ENCODE data around the gene PYHIN1. TPM values are rescaled to one million over a fixed set of nuclear protein-coding genes. Genes with fewer than 3 reads are reported as not detected.

Gene PYHIN1
- total and polyA plus RNA-seq, 9 donors = 0.06 to 0.32 (median 0.18) TPM; not detected in 1

DNA sequence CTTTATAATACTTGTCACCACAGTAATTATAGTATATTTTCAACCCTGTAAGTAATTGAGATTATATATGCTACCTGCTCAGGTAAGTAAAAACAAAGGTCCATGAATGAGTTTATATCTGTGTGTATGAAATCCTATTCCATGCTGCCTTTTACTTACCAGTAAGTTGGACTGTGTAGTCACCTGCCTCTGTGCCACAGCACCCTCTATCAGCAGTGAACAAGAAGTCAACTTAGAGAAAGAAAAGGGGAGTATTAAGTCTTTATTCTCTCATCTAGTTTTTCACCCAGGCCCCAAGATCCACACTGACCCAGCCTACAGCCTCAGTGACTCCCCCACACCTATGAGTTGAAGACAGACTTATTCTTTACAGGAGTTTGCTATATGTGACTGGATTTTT lies 41.5 kb downstream of the PYHIN1 start:
- Histone ChIP-seq H3K4me3 (ENCODE audit: low read length) (no peak overlapping the region), H3K27me3 (ENCODE audit: control insufficient read depth, insufficient read depth, low read length) (no peaks in the 10 kb centered on the region), H3K9me3 (replicated peaks; ENCODE audit: control insufficient read depth, low read depth, low read length) (no peaks in the 10 kb centered on the region), H3K27ac (ENCODE audit: low read length) (no peak overlapping the region), H3K36me3 (ENCODE audit: control insufficient read depth, insufficient read depth, low read length) (no peaks in the 10 kb centered on the region), H3K4me1 (ENCODE audit: control insufficient read depth, insufficient read depth, low read length) (no peaks in the 10 kb centered on the region)
- no peak for DNase-seq

DNA sequence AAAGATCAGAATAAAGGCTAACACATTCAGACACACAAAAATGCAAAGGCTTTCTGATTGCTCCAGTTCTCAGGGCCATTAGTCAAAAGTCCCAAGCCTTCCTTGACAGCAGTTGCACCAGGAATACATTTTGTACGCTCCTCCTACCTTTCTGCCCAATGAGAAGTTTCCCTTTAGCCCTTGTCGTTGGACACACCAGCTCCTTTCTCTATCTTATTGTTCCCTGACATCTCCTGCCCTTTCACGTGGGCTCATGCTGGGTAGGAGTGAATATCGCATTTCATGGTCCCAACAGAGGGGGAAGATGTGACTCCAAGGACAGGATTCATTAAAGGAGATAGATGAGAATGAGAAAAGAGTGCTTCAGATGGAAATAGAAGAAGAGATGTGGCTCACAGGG lies 44.9 kb downstream of the PYHIN1 start:
- H3K4me1 ChIP-seq (ENCODE audit: control insufficient read depth, insufficient read depth, low read length) = no peaks in the 10 kb centered on the region
- H3K27me3 ChIP-seq (ENCODE audit: control insufficient read depth, insufficient read depth, low read length) = no peaks in the 10 kb centered on the region
- no peak for DNase-seq
- no peaks in the 10 kb centered on the region for H3K9me3 ChIP-seq (replicated peaks; ENCODE audit: control insufficient read depth, low read depth, low read length)
- H3K4me3 ChIP-seq (ENCODE audit: low read length) = no peak overlapping the region
- H3K27ac ChIP-seq (ENCODE audit: low read length) = no peak overlapping the region
- H3K36me3 ChIP-seq (ENCODE audit: control insufficient read depth, insufficient read depth, low read length) = no peaks in the 10 kb centered on the region
- 86% methylated on average over 1 of the region's 4 CpGs for WGBS (ENCODE audit: insufficient coverage)

DNA sequence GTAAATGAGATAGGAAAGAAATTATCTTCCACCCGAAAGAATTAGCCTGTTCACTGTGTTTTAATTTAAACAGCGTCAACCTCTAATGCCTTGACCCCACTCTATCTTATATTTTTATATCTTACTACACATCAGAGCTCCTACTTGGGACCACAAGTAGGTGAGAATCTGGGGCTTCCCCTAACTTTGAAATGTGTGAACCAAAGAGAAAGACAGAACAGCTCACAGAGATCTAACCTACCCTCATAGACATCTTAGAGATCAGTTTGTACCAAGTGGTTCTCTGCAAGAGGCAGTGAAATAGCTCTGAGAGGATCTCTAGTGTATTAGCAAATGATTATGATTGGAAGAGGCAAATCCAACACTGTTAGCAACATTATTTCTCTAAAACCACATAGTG lies 47.4 kb downstream of the PYHIN1 start:
- H3K4me1 ChIP-seq (ENCODE audit: control insufficient read depth, insufficient read depth, low read length) = no peaks in the 10 kb centered on the region
- no CpG with 5 or more reads among the region's 2 CpGs for WGBS (ENCODE audit: insufficient coverage)
- H3K4me3 ChIP-seq (ENCODE audit: low read length) = no peak overlapping the region
- no peak overlapping the region for H3K27ac ChIP-seq (ENCODE audit: low read length)
- DNase-seq = no peak
- H3K9me3 ChIP-seq (replicated peaks; ENCODE audit: control insufficient read depth, low read depth, low read length) = no peaks in the 10 kb centered on the region
- no peaks in the 10 kb centered on the region for H3K27me3 ChIP-seq (ENCODE audit: control insufficient read depth, insufficient read depth, low read length)
- no peaks in the 10 kb centered on the region for H3K36me3 ChIP-seq (ENCODE audit: control insufficient read depth, insufficient read depth, low read length)

- no peaks in the 10 kb centered on the region for H3K36me3 ChIP-seq (ENCODE audit: control insufficient read depth, insufficient read depth, low read length)
- H3K4me1 ChIP-seq (ENCODE audit: control insufficient read depth, insufficient read depth, low read length) = no peaks in the 10 kb centered on the region
- no peak overlapping the region for H3K4me3 ChIP-seq (ENCODE audit: low read length)
- H3K9me3 ChIP-seq (replicated peaks; ENCODE audit: control insufficient read depth, low read depth, low read length) = no peaks in the 10 kb centered on the region
- WGBS (ENCODE audit: insufficient coverage) = no CpG with 5 or more reads among the region's 1 CpG
- DNase-seq = no peak
- H3K27ac ChIP-seq (ENCODE audit: low read length) = no peak overlapping the region
- no peaks in the 10 kb centered on the region for H3K27me3 ChIP-seq (ENCODE audit: control insufficient read depth, insufficient read depth, low read length)
Measured at GRCh38 chr1:158979229-158979628, 47.9 kb downstream of the PYHIN1 start.

GRCh38 chr1:158983235-158983634 lies 51.9 kb downstream of the PYHIN1 start:
- no peaks in the 10 kb centered on the region for H3K9me3 ChIP-seq (replicated peaks; ENCODE audit: control insufficient read depth, low read depth, low read length)
- no peak overlapping the region for H3K27ac ChIP-seq (ENCODE audit: low read length)
- WGBS (ENCODE audit: insufficient coverage) = no CpG with 5 or more reads among the region's 2 CpGs
- no peaks in the 10 kb centered on the region for H3K27me3 ChIP-seq (ENCODE audit: control insufficient read depth, insufficient read depth, low read length)
- DNase-seq = no peak
- no peaks in the 10 kb centered on the region for H3K4me1 ChIP-seq (ENCODE audit: control insufficient read depth, insufficient read depth, low read length)
- no peaks in the 10 kb centered on the region for H3K36me3 ChIP-seq (ENCODE audit: control insufficient read depth, insufficient read depth, low read length)
- no peak overlapping the region for H3K4me3 ChIP-seq (ENCODE audit: low read length)

DNA sequence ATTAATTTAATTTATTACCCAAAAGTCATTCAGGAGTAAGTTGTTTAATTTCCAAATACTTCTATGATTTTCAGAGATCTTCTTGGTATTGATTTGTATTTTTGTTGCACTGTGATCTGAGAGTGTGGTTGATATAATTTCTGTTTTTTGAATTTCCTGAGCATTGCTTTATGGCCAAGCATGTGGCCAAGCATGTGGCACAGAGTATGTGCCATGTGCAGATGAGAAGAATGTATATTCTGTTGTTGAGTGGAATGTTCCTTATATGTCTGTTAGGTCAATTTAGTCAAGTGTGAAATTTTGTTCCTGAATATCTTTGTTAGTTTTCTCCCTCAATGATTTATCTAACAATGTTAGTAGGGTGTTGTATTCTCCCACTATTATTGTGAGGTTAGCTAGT lies 53.0 kb downstream of the PYHIN1 start:
- no peak for DNase-seq
- Histone ChIP-seq H3K36me3 (ENCODE audit: control insufficient read depth, insufficient read depth, low read length) (no peaks in the 10 kb centered on the region), H3K9me3 (replicated peaks; ENCODE audit: control insufficient read depth, low read depth, low read length) (no peaks in the 10 kb centered on the region), H3K27me3 (ENCODE audit: control insufficient read depth, insufficient read depth, low read length) (no peaks in the 10 kb centered on the region), H3K27ac (ENCODE audit: low read length) (no peak overlapping the region), H3K4me3 (ENCODE audit: low read length) (no peak overlapping the region), H3K4me1 (ENCODE audit: control insufficient read depth, insufficient read depth, low read length) (no peaks in the 10 kb centered on the region)

DNA sequence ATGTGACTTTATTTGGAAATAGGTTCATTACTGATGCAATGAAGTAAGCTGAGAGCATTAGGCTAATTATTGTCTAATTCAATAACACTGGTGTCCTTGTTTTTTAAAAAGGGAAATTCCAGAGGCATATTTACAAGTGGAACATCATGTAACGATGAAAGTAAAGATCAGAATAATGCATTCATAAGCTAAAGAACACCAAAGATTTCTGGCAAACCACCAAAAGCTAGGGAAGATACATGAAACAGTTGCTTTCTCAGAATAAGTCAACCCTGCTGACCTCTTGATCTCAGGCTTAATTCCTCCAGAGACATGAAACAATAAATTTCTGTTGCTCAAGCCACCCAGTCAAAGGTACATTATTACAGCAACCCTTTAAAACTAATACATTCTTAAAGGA lies 58.1 kb downstream of the PYHIN1 start:
- no CpG with 5 or more reads among the region's 1 CpG for WGBS (ENCODE audit: insufficient coverage)

GRCh38 chr1:158992787-158993312 lies 61.5 kb downstream of the PYHIN1 start:
- WGBS (ENCODE audit: insufficient coverage) = no CpG with 5 or more reads among the region's 4 CpGs
- Histone ChIP-seq H3K27me3 (ENCODE audit: control insufficient read depth, insufficient read depth, low read length) (no peaks in the 10 kb centered on the region), H3K36me3 (ENCODE audit: control insufficient read depth, insufficient read depth, low read length) (no peaks in the 10 kb centered on the region)

More for the DNA sequence above, 58.1 kb downstream of the PYHIN1 start:
- H3K27me3 ChIP-seq (ENCODE audit: control insufficient read depth, insufficient read depth, low read length) = no peaks in the 10 kb centered on the region
- H3K4me1 ChIP-seq (ENCODE audit: control insufficient read depth, insufficient read depth, low read length) = no peaks in the 10 kb centered on the region
- H3K9me3 ChIP-seq (replicated peaks; ENCODE audit: control insufficient read depth, low read depth, low read length) = no peaks in the 10 kb centered on the region
- DNase-seq = no peak
- no peak overlapping the region for H3K4me3 ChIP-seq (ENCODE audit: low read length)
- no peaks in the 10 kb centered on the region for H3K36me3 ChIP-seq (ENCODE audit: control insufficient read depth, insufficient read depth, low read length)
- no peak overlapping the region for H3K27ac ChIP-seq (ENCODE audit: low read length)

GRCh38 chr1:158996998-158997397 lies 65.6 kb downstream of the PYHIN1 start:
- no peaks in the 10 kb centered on the region for H3K9me3 ChIP-seq (replicated peaks; ENCODE audit: control insufficient read depth, low read depth, low read length)
- DNase-seq = no peak
- H3K4me1 ChIP-seq (ENCODE audit: control insufficient read depth, insufficient read depth, low read length) = peaks cover 3% of the 10 kb centered on the region
- H3K27me3 ChIP-seq (ENCODE audit: control insufficient read depth, insufficient read depth, low read length) = no peaks in the 10 kb centered on the region
- H3K36me3 ChIP-seq (ENCODE audit: control insufficient read depth, insufficient read depth, low read length) = no peaks in the 10 kb centered on the region
- H3K27ac ChIP-seq (ENCODE audit: low read length) = no peak overlapping the region
- H3K4me3 ChIP-seq (ENCODE audit: low read length) = no peak overlapping the region
- no CpG with 5 or more reads among the region's 5 CpGs for WGBS (ENCODE audit: insufficient coverage)

More at GRCh38 chr1:158992787-158993312, 61.5 kb downstream of the PYHIN1 start:
- H3K4me3 ChIP-seq (ENCODE audit: low read length) = no peak overlapping the region
- H3K4me1 ChIP-seq (ENCODE audit: control insufficient read depth, insufficient read depth, low read length) = no peaks in the 10 kb centered on the region
- DNase-seq = no peak
- no peak overlapping the region for H3K27ac ChIP-seq (ENCODE audit: low read length)
- H3K9me3 ChIP-seq (replicated peaks; ENCODE audit: control insufficient read depth, low read depth, low read length) = no peaks in the 10 kb centered on the region

DNA sequence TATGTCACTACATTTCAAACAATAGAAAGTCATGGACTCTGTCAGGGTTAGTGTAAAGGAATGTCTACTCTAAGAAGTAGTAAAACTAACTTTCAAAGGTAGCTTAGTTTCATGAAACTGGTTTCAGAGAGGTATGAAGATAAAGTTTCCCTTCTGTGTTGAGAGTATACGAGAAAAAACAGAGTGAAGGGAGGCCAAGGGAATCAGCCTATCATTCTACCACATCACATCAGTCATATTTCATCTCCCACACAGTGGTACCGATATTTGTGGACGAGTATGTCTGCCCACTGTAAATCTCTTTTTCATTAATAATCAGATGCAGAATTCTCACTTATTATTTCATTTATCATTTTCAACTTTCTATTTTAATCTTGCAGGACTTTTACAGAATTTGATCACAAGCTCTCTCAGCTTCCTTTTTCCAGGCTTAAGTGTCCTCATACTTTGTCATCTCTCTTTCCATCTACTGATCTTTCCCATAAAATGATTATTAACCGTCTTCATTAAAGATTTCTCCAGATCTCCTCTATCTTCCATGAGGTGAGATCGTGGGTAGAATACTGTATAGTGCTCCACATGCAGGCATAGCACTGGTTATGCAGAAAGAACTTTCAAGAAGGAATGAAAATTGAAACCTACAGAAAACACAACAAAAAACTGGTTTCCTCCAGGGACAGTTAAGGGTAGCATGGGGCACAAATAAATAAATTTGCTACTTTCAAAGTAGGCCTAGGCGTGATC lies 66.9 kb downstream of the PYHIN1 start:
- Histone ChIP-seq H3K27me3 (ENCODE audit: control insufficient read depth, insufficient read depth, low read length) (no peaks in the 10 kb centered on the region), H3K4me3 (ENCODE audit: low read length) (peak overlapping the region; percentile 56), H3K9me3 (replicated peaks; ENCODE audit: control insufficient read depth, low read depth, low read length) (no peaks in the 10 kb centered on the region), H3K36me3 (ENCODE audit: control insufficient read depth, insufficient read depth, low read length) (no peaks in the 10 kb centered on the region), H3K4me1 (ENCODE audit: control insufficient read depth, insufficient read depth, low read length) (peaks cover 3% of the 10 kb centered on the region), H3K27ac (ENCODE audit: low read length) (no peak overlapping the region)
- no peak for DNase-seq
- WGBS (ENCODE audit: insufficient coverage) = 94% methylated on average over 2 of the region's 6 CpGs

GRCh38 chr1:158998781-158999161 lies 67.4 kb downstream of the PYHIN1 start:
- peaks cover 3% of the 10 kb centered on the region for H3K4me1 ChIP-seq (ENCODE audit: control insufficient read depth, insufficient read depth, low read length)
- no peaks in the 10 kb centered on the region for H3K36me3 ChIP-seq (ENCODE audit: control insufficient read depth, insufficient read depth, low read length)
- H3K27me3 ChIP-seq (ENCODE audit: control insufficient read depth, insufficient read depth, low read length) = no peaks in the 10 kb centered on the region
- H3K4me3 ChIP-seq (ENCODE audit: low read length) = peak overlapping the region; percentile 56
- WGBS (ENCODE audit: insufficient coverage) = no CpG with 5 or more reads among the region's 13 CpGs
- H3K27ac ChIP-seq (ENCODE audit: low read length) = peak overlapping the region; percentile 94
- H3K9me3 ChIP-seq (replicated peaks; ENCODE audit: control insufficient read depth, low read depth, low read length) = no peaks in the 10 kb centered on the region
- peak; percentile 79 for DNase-seq

Measured in muscle of leg (tissue), 11 donors.